Activated naive CD8-positive, alpha-beta T cell treated with anti-CD3 and anti-CD28 coated beads, Interleukin-2, amount 10 ng/mL, durations not matched to agents 7 days and 5 days (primary cell): ENCODE measurements around the gene BTG1. TPM values are rescaled to one million over a fixed set of nuclear protein-coding genes. Genes with fewer than 3 reads are reported as not detected.
A peak's percentile ranks its signal among the peaks of the same experiment; 100 is the strongest.

ENCODE experiments used
- ATAC-seq: fragments of 150-1000 bp; cut with Tn5 transposase; one replicate; pipeline ENCODE4 v1.10.0; 2021; ENCODE audit warnings: low read depth, moderate library complexity
- POLR2A ChIA-PET: fragments of 350-600 bp; sonication (Branson Sonifier 250); formaldehyde crosslinking; loops from one replicate; lab custom pipeline; 2021; ENCODE audit warnings: antibody characterized with exemption; lab: Charles Lee
- DNase-seq: peaks from one replicate; pipeline ENCODE4 v3.0.0; 2021
- H3K27ac Mint-ChIP-seq: one replicate; pipeline ENCODE4 v1.8.0; 2022; ENCODE audit warnings: mild to moderate bottlenecking, mixed read lengths
- H3K27me3 Mint-ChIP-seq: one replicate; pipeline ENCODE4 v1.8.0; 2022; ENCODE audit warnings: mild to moderate bottlenecking, moderate library complexity, mixed read lengths
- H3K36me3 Mint-ChIP-seq: one replicate; pipeline ENCODE4 v1.8.0; 2021; ENCODE audit warnings: mild to moderate bottlenecking, mixed read lengths
- H3K4me1 Mint-ChIP-seq: one replicate; pipeline ENCODE4 v1.8.0; 2021; ENCODE audit warnings: mixed read lengths
- H3K4me3 Mint-ChIP-seq: one replicate; pipeline ENCODE4 v1.8.0; 2022; ENCODE audit warnings: mild to moderate bottlenecking, moderate library complexity, mixed read lengths
- H3K9me3 Mint-ChIP-seq: one replicate; pipeline ENCODE4 v1.8.0; 2021; ENCODE audit warnings: mixed read lengths
- total RNA-seq, 2 experiments: library from RNA; stranded (reverse); gene quantifications; one replicate each; pipeline ENCODE4 v1.2.3, GENCODE V29; 2021

The BTG1 gene
- total RNA-seq, 2 experiments from 2014 or later, result 249 to 255 TPM

DNA sequence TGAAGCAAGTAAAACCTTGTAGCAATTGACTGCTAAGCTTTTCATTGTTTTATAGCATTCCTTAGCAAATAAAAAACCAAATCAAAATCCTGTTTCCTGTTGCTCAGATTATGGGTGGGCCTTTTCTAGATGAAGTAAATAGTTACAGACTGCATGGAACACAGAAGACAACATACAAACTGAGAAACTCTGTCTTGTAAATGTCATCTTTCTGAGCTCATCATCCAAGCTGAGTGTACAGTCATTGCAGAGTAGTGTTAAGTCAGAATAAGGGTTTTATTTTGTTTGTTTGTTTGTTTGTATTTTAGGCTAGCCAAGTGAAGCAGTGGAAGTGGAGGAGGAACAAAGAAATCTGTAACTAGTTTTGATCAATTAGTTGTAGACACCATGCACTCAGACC lies 24.4 kb upstream of the BTG1 start:
- Mint-ChIP-seq H3K4me3 (no peak overlapping the region), H3K36me3 (peaks cover 13% of the 10 kb centered on the region), H3K27ac (no peak overlapping the region), H3K9me3 (no peaks in the 10 kb centered on the region), H3K27me3 (no peaks in the 10 kb centered on the region), H3K4me1 (peaks cover 11% of the 10 kb centered on the region)
- POLR2A ChIA-PET, result no interaction called here
- DNase-seq (no peak), ATAC-seq (no peak)

DNA sequence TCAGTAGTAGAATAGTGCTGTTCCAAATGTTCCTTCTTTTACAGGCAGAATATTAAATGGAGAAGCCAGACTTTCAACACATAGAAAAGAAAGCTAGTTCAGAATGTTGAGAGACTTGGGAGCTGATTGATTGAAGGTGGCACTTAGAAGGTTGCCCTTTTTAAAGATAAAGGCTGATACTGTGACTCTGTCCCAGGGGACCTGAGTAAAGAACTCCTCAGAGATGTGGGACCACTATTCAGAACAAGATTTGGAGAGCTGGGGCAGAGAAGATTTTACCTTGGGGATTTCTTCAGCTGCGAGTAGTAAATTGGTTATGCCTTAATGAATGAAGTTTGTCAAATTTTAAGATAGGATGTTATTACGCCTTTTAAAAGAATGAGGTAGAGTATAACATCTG lies 21.4 kb upstream of the BTG1 start:
- H3K4me1 Mint-ChIP-seq, result peaks cover 13% of the 10 kb centered on the region
- ATAC-seq, result no peak
- peaks cover 1% of the 10 kb centered on the region for H3K9me3 Mint-ChIP-seq
- no peak overlapping the region for H3K4me3 Mint-ChIP-seq
- no peak overlapping the region for H3K27ac Mint-ChIP-seq
- H3K36me3 Mint-ChIP-seq, result peaks cover 19% of the 10 kb centered on the region
- H3K27me3 Mint-ChIP-seq, result no peaks in the 10 kb centered on the region
- POLR2A ChIA-PET, result no interaction called here
- DNase-seq, result no peak

GRCh38 chr12:92164712-92165111 lies 19.1 kb upstream of the BTG1 start:
- Mint-ChIP-seq H3K27ac (no peak overlapping the region), H3K4me3 (no peak overlapping the region), H3K9me3 (peaks cover 1% of the 10 kb centered on the region), H3K4me1 (peaks cover 16% of the 10 kb centered on the region), H3K36me3 (peaks cover 21% of the 10 kb centered on the region), H3K27me3 (no peaks in the 10 kb centered on the region)
- DNase-seq (no peak), ATAC-seq (no peak)
- POLR2A ChIA-PET, result interaction anchor here (0.6 to 0.9 kb wide), 2 partner anchors 18 to 19 kb away, joined by 3 to 4 read pairs; partner anchors contain the start of gene BTG1

GRCh38 chr12:92162079-92162478 lies 16.4 kb upstream of the BTG1 start:
- DNase-seq, result no peak
- Mint-ChIP-seq H3K9me3 (peaks cover 3% of the 10 kb centered on the region), H3K27ac (no peak overlapping the region), H3K4me1 (peaks cover 35% of the 10 kb centered on the region), H3K36me3 (peaks cover 17% of the 10 kb centered on the region), H3K27me3 (no peaks in the 10 kb centered on the region), H3K4me3 (no peak overlapping the region)
- POLR2A ChIA-PET, result interaction anchor here (0.5 kb wide), 1 partner anchor 15 kb away, joined by 4 read pairs; no protein-coding TSS in a partner anchor
- ATAC-seq, result no peak

DNA sequence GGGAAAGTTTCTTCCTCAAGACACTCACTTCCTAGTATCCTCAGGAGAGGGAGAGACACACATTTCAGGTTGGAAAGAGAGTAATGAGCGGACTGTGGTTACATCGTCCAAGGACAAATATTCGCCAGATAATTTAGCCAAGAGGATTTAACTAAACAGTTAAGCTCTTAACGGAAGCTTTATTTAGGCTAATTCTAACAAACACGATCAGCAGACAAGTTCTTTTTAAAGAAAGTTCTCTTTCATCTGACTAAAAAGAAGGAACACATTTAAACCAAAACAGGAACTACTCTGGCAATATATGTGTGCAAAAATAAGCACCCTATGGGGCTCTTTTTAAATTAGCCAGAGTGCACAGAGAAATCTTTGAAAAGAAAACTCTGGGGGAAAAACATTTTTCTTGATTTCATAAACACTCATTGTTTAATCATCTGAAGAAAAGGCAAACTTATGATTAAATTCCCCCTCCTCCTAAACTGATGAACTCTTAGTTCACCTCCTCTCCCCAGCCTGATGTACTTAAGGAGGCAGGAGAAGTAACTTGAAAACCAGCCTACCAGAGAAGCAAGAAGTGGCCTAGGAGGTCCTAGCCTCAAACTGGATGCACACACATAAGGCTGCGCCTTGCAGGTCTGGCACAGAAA lies 13.3 kb upstream of the BTG1 start:
- ATAC-seq, result no peak
- POLR2A ChIA-PET, result interaction anchor here (0.6 to 3.4 kb wide), 2 partner anchors 12 to 450 kb away, joined by 3 to 26 read pairs; partner anchors contain the start of gene BTG1
- peak overlapping the region; percentile 57 for H3K4me3 Mint-ChIP-seq
- DNase-seq, result no peak
- no peaks in the 10 kb centered on the region for H3K27me3 Mint-ChIP-seq
- peaks cover 21% of the 10 kb centered on the region for H3K36me3 Mint-ChIP-seq
- H3K4me1 Mint-ChIP-seq, result peaks cover 39% of the 10 kb centered on the region
- peaks cover 3% of the 10 kb centered on the region for H3K9me3 Mint-ChIP-seq
- H3K27ac Mint-ChIP-seq, result peak overlapping the region; percentile 59

GRCh38 chr12:92156704-92157395 lies 11.2 kb upstream of the BTG1 start:
- Mint-ChIP-seq H3K27ac (no peak overlapping the region), H3K4me3 (no peak overlapping the region), H3K9me3 (peaks cover 5% of the 10 kb centered on the region), H3K36me3 (peaks cover 22% of the 10 kb centered on the region), H3K4me1 (peaks cover 33% of the 10 kb centered on the region), H3K27me3 (no peaks in the 10 kb centered on the region)
- ATAC-seq (no peak), DNase-seq (no peak)
- POLR2A ChIA-PET, result interaction anchor here (2.4 kb wide), 1 partner anchor 11 kb away, joined by 18 read pairs; the partner anchor contains the start of gene BTG1

- DNase-seq (no peak), ATAC-seq (no peak)
- POLR2A ChIA-PET, result interaction anchor here (0.5 to 2.4 kb wide), 2 partner anchors 10 to 15 kb away, joined by 3 to 18 read pairs; partner anchors contain the start of gene BTG1
- Mint-ChIP-seq H3K27me3 (no peaks in the 10 kb centered on the region), H3K9me3 (peaks cover 5% of the 10 kb centered on the region), H3K4me1 (peaks cover 33% of the 10 kb centered on the region), H3K27ac (no peak overlapping the region), H3K36me3 (peaks cover 21% of the 10 kb centered on the region), H3K4me3 (no peak overlapping the region)
These were observed 10.5 kb upstream of the BTG1 start for GRCh38 chr12:92156139-92156538.

- POLR2A ChIA-PET, result interaction anchor here (0.5 to 2.4 kb wide), 2 partner anchors 10 to 14 kb away, joined by 3 to 18 read pairs; partner anchors contain the start of gene BTG1
- Mint-ChIP-seq H3K4me1 (peaks cover 30% of the 10 kb centered on the region), H3K27ac (no peak overlapping the region), H3K9me3 (peaks cover 5% of the 10 kb centered on the region), H3K4me3 (no peak overlapping the region), H3K27me3 (no peaks in the 10 kb centered on the region), H3K36me3 (peaks cover 21% of the 10 kb centered on the region)
- ATAC-seq (no peak), DNase-seq (no peak)
These were observed 10.1 kb upstream of the BTG1 start for GRCh38 chr12:92155733-92156132.

DNA sequence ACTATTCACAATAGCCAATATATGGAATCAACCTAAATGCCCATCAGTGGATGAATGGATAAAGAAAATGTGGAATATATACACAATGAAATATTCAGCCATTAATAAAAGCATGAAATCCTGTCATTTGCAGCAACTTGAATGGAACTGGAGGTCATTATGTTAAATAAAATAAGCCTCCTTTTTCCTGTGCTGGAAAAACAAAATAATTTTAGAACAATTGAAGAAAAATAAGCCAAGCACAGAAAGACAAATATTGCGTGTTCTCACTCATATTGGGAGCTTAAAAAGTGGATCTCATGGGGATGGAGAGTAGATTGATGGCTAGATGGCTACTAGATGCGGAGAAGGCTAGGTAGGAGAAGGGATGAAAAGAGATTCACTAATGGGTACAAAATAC lies 6.3 kb upstream of the BTG1 start:
- peaks cover 3% of the 10 kb centered on the region for H3K9me3 Mint-ChIP-seq
- ATAC-seq (no peak), DNase-seq (no peak)
- POLR2A ChIA-PET, result no interaction called here
- no peak overlapping the region for H3K27ac Mint-ChIP-seq
- peaks cover 34% of the 10 kb centered on the region for H3K36me3 Mint-ChIP-seq
- H3K4me3 Mint-ChIP-seq, result no peak overlapping the region
- H3K27me3 Mint-ChIP-seq, result no peaks in the 10 kb centered on the region
- H3K4me1 Mint-ChIP-seq, result peaks cover 23% of the 10 kb centered on the region

GRCh38 chr12:92149563-92149962 lies 3.9 kb upstream of the BTG1 start:
- no peak overlapping the region for H3K27ac Mint-ChIP-seq
- no peak for ATAC-seq
- DNase-seq, result no peak
- H3K36me3 Mint-ChIP-seq, result peaks cover 32% of the 10 kb centered on the region
- H3K4me3 Mint-ChIP-seq, result no peak overlapping the region
- no peaks in the 10 kb centered on the region for H3K27me3 Mint-ChIP-seq
- peaks cover 17% of the 10 kb centered on the region for H3K4me1 Mint-ChIP-seq
- POLR2A ChIA-PET, result interaction anchor here (0.8 kb wide), 1 partner anchor 256 kb away, joined by 3 read pairs; no protein-coding TSS in a partner anchor
- peaks cover 2% of the 10 kb centered on the region for H3K9me3 Mint-ChIP-seq

- peak overlapping the region; percentile 99 for H3K27ac Mint-ChIP-seq
- peaks cover 53% of the 10 kb centered on the region for H3K36me3 Mint-ChIP-seq
- H3K4me1 Mint-ChIP-seq, result peaks cover 24% of the 10 kb centered on the region
- DNase-seq, result no peak
- H3K4me3 Mint-ChIP-seq, result peak overlapping the region; percentile 88
- POLR2A ChIA-PET, result interaction anchor here (0.7 to 7.1 kb wide), 13 partner anchors 12 to 258 kb away, joined by 3 to 311 read pairs (median 26); no protein-coding TSS in a partner anchor
- H3K27me3 Mint-ChIP-seq, result no peaks in the 10 kb centered on the region
- ATAC-seq, result no peak
- peaks cover 2% of the 10 kb centered on the region for H3K9me3 Mint-ChIP-seq
These were observed 1.8 kb upstream of the BTG1 start for GRCh38 chr12:92147491-92147890.

GRCh38 chr12:92146497-92147224 lies 1.0 kb upstream of the BTG1 start:
- POLR2A ChIA-PET, result interaction anchor here (0.6 to 7.1 kb wide), 51 partner anchors 9 to 783 kb away, joined by 3 to 311 read pairs (median 8); partner anchors contain the start of gene EEA1
- Mint-ChIP-seq H3K27ac (peak overlapping the region; percentile 99), H3K36me3 (peaks cover 54% of the 10 kb centered on the region), H3K4me1 (peaks cover 26% of the 10 kb centered on the region), H3K27me3 (no peaks in the 10 kb centered on the region), H3K9me3 (no peaks in the 10 kb centered on the region), H3K4me3 (peak overlapping the region; percentile 88)
- no peak for ATAC-seq
- DNase-seq, result no peak

- ATAC-seq, result peak; percentile 15
- Mint-ChIP-seq H3K9me3 (no peaks in the 10 kb centered on the region), H3K4me3 (peak overlapping the region; percentile 88), H3K27me3 (no peaks in the 10 kb centered on the region), H3K4me1 (peaks cover 27% of the 10 kb centered on the region), H3K27ac (peak overlapping the region; percentile 99), H3K36me3 (peaks cover 64% of the 10 kb centered on the region)
- DNase-seq, result no peak
- POLR2A ChIA-PET, result interaction anchor here (0.5 to 7.1 kb wide), 85 partner anchors 11 to 784 kb away, joined by 3 to 311 read pairs (median 5); partner anchors contain the start of gene EEA1
These were observed 240 bp downstream of the BTG1 start for GRCh38 chr12:92145481-92145730.
